GM18517 (cell line): ENCODE results near the gene MIXL1.
"Not testable (repeated sequence)": the region's sequence is repeated elsewhere in the genome, so short reads cannot be mapped to it uniquely, and the experiment has no call there.

ENCODE experiments used
- ATAC-seq: cut with Tn5 transposase; IDR thresholded peaks from one replicate; pipeline ENCODE4 v1.9.1; 2021; ENCODE audit warnings: mild to moderate bottlenecking, moderate library complexity; ENCODE audit not compliant: unreplicated experiment

The MIXL1 gene

GRCh38 chr1:226212545-226212944, 10.9 kb upstream of the MIXL1 start:
- no peak for ATAC-seq

DNA sequence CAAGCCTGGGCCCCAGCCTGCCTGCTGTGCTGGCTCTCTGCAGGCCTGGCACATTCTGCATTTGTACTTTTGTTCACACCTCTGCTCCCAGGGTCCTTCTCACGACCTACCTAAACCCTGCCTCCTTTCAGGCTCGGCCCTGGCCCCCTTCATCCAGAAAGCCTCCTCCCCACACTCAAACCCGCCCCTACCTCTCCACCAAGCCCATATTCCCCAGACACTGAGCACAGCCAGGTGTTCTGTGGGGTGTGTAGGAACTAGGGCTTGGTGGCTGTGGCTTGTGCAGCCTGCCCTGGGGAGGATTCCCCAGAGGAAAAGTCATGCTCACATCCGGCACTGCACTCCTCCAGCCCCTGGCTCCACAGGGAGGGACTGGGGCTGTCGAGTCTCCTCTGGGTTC, 8.2 kb upstream of the MIXL1 start:
- ATAC-seq = no peak

GRCh38 chr1:226216056-226216455, 7.4 kb upstream of the MIXL1 start:
- ATAC-seq = no peak

- ATAC-seq = no peak
These were observed 6.2 kb upstream of the MIXL1 start for GRCh38 chr1:226217273-226217672.

DNA sequence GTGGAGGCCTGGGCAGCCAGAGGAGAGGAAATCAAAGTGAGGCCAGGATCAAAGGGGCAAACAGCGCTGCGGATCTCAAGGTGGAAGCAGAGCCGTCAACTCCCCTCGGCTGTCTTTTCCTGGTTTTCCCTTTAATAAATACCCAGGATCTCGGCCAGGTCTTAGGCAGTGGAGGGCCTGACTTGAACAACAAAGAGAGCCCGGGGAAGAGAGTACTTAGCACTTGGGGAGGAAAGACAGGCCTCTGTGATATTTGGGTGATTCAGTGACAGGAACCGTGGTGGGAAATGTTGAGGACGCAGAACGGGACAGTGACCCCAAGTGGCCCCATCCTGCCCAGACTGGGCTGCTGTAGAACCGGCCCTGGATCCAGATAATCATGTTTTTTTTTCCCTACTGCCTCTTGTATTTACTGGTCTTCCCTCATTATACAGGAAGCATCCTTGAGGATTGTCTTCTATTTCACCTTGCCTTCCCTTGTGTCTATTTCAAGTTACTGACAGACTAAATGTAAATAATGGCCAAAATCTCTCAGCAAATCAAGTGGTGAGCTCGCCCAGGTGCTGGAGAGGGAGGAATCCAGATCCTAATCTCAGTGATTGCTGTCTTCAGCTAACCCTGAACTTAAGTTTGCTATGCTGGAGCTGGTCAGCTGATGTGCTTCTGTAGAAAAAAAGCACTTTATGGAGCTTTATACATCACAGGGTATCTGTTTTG, 2.8 kb upstream of the MIXL1 start:
- no peak for ATAC-seq

DNA sequence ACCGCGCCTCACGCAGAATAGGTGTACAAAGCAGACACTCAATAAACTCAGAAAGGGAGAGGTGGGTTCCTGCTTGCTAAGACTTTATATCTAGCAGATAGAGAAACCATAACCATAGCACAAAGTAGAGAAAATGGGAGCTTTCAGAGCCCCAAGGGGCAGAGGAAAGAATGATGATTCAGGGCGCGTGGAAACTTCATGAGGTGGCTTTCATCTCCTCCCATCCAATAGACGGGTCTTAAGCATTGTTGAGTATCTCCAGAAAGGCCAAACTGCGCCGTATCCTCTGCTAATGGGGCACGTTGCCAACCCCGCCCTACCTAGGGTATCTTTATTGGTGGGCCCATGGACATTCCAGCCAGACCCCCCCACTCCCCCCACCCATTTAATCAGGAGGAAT, 778 bp upstream of the MIXL1 start:
- no peak for ATAC-seq

GRCh38 chr1:226223786-226224244, 351 bp downstream of the MIXL1 start:
- peak; percentile 72 for ATAC-seq

- no peak for ATAC-seq
These were observed 3.1 kb downstream of the MIXL1 start for GRCh38 chr1:226226601-226227000.

DNA sequence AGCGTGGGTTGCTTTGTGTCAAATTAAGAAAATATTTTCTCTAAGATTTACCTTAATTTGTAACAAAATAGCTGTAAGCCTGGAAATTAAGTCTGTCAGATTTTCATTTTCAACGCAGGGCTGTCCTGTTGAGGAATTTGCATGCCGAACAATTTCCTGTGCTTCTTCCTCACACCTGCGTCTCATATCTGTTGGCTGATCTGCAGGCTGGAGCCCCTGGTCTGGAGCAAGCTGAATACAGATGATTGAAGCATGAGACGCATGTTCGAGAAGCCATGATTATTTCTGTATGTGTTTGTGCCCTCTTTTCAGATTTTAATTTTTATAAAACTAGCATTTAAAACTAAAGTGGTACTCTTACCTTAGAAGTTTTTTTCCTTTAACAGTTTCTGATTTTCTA, 9.8 kb downstream of the MIXL1 start:
- no peak for ATAC-seq

DNA sequence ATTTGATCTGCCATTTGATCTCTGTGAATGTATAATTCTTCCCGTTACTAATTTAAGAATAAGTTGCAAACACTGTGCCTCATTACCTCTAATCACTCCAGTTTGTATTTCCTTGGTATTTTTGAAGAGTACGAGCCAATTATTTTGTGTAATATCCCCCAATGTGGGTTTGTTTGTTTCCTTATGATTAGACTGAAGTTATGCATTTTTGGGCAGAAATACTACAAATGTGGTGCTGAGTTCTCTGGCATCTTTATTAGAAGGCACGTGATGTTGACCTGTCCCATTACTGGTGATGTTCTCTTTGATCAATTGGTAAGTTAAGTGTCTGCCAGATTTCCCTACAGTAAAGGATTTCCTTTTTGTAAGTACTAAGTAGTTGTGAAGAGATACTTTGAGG, 10.3 kb downstream of the MIXL1 start:
- no peak for ATAC-seq

DNA sequence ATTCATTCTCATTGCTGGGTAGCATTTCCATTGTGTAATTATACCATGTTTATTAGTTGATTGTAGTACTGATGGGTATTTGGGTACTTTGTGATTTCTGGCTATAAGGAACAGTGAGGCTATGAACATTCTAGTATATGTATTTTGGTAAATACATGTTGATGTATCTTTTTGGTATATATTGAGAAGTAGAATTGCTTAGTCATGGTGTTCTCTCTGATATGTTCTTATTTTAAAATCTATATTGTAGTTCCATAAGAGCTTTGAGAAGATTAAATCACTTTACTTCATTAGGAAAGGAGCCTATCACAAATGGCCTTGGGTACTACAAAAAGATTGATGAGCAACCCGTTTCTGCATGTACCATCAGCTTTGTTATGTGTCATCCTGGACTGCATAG, 13.4 kb downstream of the MIXL1 start:
- no peak for ATAC-seq

- ATAC-seq = no peak
These were observed 16.0 kb downstream of the MIXL1 start for GRCh38 chr1:226239421-226239820.

- no peak for ATAC-seq
These were observed 24.6 kb downstream of the MIXL1 start for GRCh38 chr1:226248091-226248490.

GRCh38 chr1:226248796-226249195, 25.3 kb downstream of the MIXL1 start:
- no peak for ATAC-seq

DNA sequence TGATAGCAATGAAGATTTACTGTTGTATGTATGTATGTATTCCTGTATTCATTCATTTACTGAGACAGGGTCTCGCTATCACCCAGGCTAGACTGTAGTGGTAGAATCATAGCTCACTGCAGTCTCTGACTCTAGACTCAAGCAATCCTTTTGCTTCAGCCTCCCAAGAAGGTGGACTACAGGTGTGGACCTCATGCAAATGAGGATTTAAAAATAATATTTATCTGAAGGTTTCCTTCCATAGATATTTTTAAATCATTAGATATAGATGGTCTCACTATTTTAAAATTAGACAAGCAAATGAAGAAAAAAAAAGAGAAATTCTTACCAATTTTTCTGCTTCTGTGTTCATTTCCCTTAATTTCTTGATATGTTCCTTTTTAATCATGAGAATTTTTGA, 27.0 kb downstream of the MIXL1 start:
- no peak for ATAC-seq

DNA sequence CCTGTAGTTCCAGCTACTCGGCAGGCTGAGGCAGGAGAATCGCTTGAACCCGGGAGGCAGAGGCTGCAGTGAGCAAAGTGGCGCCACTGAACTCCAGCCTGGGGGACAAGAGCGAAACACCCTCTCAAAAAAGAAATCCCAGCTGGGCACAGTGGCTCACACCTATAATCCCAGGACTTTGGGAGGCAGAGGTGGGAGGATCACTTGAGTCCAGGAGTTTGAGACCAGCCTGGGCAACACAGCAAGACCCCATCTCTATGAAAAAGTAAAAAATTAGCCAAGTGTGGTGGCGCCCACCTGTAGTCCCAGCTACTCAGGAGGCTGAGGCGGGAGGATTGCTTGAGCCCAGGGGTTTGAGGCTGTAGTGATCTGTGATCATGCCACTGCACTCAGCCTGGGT, 29.4 kb downstream of the MIXL1 start:
- ATAC-seq = not testable (repeated sequence)

- no peak for ATAC-seq
These were observed 30.5 kb downstream of the MIXL1 start for GRCh38 chr1:226253933-226254332.

- ATAC-seq = no peak
These were observed 31.9 kb downstream of the MIXL1 start for GRCh38 chr1:226255380-226255779.

DNA sequence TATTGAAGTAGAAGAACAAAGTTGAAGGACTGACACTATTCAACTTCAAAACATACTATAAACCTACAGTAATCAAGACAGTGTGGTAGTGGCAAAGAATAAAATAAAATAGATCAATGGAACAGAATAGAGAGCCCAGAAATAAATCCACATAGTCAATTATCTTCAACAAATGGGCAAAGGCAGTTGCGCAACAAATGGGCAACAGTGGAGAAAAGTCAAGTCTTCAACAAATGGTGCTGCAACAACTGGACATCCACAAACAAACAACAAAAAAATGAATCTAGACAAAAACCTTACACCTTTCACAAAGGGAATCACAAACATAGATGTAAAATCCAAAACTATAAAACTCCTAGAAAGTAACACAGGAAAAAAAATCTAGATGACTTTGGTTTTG, 38.4 kb downstream of the MIXL1 start:
- ATAC-seq = no peak

DNA sequence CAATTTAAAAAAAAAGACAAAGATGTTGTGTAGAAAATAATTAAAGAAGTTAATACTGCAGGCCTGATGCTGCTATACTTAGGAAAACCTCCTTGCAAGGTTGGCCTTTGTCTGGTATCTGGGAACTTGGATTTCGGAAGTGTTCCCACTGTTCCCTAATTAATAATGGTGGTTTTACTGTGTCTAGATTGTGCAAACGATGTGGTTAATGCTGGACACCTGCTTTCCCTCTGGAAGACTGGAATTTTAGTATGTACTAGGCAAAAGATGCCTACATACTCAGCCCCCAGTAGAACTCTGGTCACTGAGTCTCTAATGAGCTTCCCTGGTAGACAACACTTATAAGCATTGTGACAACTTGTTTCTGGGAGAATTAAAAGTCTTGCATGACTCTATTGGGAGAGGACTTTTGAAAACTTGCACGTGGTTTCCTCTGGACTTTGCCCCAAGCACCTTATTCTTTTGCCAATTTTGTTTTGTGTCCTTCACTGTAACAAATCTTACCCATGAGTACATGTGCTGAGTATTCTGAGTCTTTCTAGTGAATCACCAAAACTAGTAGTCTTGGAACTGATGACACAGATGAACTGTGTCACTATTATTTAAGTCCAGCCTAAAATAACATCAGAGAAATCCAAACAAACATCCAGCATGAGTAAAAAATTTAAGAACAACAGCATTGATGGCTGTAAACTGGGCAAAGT, 45.1 kb downstream of the MIXL1 start:
- no peak for ATAC-seq

DNA sequence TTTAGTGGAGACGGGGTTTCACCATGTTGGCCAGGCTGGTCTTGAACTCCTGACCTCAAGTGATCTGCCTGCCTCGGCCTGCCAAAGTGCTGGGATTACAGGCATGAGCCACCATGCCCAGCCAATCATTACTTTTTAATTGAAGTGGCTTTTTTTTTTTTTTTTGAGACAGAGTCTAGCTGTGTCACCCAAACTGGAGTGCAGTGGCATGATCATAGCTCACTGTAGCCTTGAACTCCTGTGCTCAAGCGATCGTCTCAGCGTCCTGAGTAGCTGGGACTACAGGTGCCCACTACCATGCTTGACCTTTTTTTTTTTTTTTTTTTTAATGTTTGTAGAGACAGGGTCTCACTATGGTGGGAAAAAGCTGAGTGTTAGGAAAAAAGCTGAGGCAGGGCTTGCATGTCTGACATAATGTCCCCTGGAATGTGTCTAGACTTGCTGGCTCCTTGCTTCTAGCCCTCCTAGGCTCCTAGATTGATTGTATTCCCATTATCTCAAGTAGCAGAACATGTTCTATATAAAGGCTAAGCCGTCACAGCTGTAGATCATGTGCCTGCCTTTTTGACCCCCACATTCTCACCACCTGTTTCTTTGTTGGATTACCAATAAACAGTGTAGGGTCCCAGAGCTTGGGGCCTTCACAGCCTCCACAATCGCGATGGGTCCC, 48.9 kb downstream of the MIXL1 start:
- ATAC-seq = not testable (repeated sequence)

GRCh38 chr1:226274138-226274537, 50.7 kb downstream of the MIXL1 start:
- ATAC-seq = no peak
